Activated CD8-positive, alpha-beta T cell treated with anti-CD3 and anti-CD28 coated beads for 36 hours (primary cell): Measurements from ENCODE around the gene SDK2. TPM values are rescaled to one million over a fixed set of nuclear protein-coding genes. Genes with fewer than 3 reads are reported as not detected.
A peak's percentile ranks its signal among the peaks of the same experiment; 100 is the strongest.
"Not testable (repeated sequence)": the region's sequence is repeated elsewhere in the genome, so short reads cannot be mapped to it uniquely, and the experiment has no call there.

Experiments
- ATAC-seq: fragments of 200-7000 bp; cut with Tn5 transposase; one replicate; pipeline ENCODE4 v1.10.0; 2021; ENCODE audit warnings: mild to moderate bottlenecking, moderate library complexity
- CTCF ChIA-PET: fragments of 350-600 bp; sonication (Branson Sonifier 250); formaldehyde crosslinking; loops from one replicate; lab custom pipeline; 2021; ENCODE audit warnings: antibody characterized with exemption; lab: Charles Lee
- POLR2A ChIA-PET: fragments of 350-600 bp; sonication (Branson Sonifier 250); formaldehyde crosslinking; loops from one replicate; lab custom pipeline; 2021; ENCODE audit warnings: antibody characterized with exemption; lab: Charles Lee
- DNase-seq: peaks from one replicate; pipeline ENCODE4 v3.0.0-alpha.2; 2020
- H3K27ac Mint-ChIP-seq: one replicate; pipeline ENCODE4 v1.8.0; 2021; ENCODE audit warnings: mild to moderate bottlenecking, mixed read lengths
- H3K27me3 Mint-ChIP-seq: one replicate; pipeline ENCODE4 v1.8.0; 2021; ENCODE audit warnings: mixed read lengths
- H3K36me3 Mint-ChIP-seq: one replicate; pipeline ENCODE4 v1.8.0; 2021; ENCODE audit warnings: low read depth, mixed read lengths
- H3K4me1 Mint-ChIP-seq: one replicate; pipeline ENCODE4 v1.8.0; 2021; ENCODE audit warnings: low read depth, mixed read lengths
- H3K4me3 Mint-ChIP-seq: one replicate; pipeline ENCODE4 v1.8.0; 2021; ENCODE audit warnings: mild to moderate bottlenecking, moderate library complexity, mixed read lengths
- H3K9me3 Mint-ChIP-seq: one replicate; pipeline ENCODE4 v1.8.0; 2021; ENCODE audit warnings: mixed read lengths
- intact Hi-C: fragments of 100-400 bp; cut with micrococcal nuclease; formaldehyde crosslinking; loops from one replicate; pipeline ENCODE4 v1.10.0; 2022
- total RNA-seq, 2 experiments: library from RNA; stranded (reverse); gene quantifications; one replicate each; pipeline ENCODE4 v1.2.3, GENCODE V29; 2021
- TF ChIP-seq, protein P1 (sequence below): fragments of 200-600 bp; IDR thresholded peaks from one replicate; pipeline ENCODE4 v1.8.0; 2022; ENCODE audit warnings: antibody characterized with exemption, mild to moderate bottlenecking

The SDK2 gene
- total RNA-seq, 2 experiments from 2014 or later = 3.2 to 3.3 TPM

DNA sequence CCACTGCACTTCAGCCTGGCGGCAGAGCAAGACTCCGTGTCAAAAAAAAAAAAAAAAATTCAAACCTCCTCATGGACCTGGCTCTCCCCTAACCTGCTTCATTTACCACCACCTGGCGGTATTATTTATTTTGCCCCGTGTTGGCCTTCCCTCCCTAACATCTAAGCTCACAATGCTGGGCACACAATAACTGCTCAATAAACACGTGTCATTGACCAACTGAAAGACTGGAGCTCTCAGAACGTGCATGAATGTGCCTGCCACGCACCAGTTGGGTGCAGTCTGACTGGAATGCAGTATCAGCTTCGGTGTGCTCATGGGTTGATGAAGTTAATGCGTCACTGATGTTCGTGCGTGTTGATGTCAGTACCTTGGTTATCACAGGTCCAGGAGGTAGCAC, 268.1 kb downstream of the SDK2 start:
- intact Hi-C loops = no loop called here
- ATAC-seq (no peak), DNase-seq (no peak)
- no peaks in the 10 kb centered on the region for H3K36me3 Mint-ChIP-seq
- TF ChIP-seq, protein P1, sequence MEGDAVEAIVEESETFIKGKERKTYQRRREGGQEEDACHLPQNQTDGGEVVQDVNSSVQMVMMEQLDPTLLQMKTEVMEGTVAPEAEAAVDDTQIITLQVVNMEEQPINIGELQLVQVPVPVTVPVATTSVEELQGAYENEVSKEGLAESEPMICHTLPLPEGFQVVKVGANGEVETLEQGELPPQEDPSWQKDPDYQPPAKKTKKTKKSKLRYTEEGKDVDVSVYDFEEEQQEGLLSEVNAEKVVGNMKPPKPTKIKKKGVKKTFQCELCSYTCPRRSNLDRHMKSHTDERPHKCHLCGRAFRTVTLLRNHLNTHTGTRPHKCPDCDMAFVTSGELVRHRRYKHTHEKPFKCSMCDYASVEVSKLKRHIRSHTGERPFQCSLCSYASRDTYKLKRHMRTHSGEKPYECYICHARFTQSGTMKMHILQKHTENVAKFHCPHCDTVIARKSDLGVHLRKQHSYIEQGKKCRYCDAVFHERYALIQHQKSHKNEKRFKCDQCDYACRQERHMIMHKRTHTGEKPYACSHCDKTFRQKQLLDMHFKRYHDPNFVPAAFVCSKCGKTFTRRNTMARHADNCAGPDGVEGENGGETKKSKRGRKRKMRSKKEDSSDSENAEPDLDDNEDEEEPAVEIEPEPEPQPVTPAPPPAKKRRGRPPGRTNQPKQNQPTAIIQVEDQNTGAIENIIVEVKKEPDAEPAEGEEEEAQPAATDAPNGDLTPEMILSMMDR = no peak
- no peak overlapping the region for H3K4me3 Mint-ChIP-seq
- H3K27ac Mint-ChIP-seq = no peak overlapping the region
- H3K9me3 Mint-ChIP-seq = no peaks in the 10 kb centered on the region
- CTCF ChIA-PET = interaction anchor here (1.6 kb wide), 1 partner anchor 121 kb away, joined by 5 read pairs; no protein-coding TSS in a partner anchor
- H3K4me1 Mint-ChIP-seq = no peaks in the 10 kb centered on the region
- POLR2A ChIA-PET = no interaction called here
- H3K27me3 Mint-ChIP-seq = no peaks in the 10 kb centered on the region

DNA sequence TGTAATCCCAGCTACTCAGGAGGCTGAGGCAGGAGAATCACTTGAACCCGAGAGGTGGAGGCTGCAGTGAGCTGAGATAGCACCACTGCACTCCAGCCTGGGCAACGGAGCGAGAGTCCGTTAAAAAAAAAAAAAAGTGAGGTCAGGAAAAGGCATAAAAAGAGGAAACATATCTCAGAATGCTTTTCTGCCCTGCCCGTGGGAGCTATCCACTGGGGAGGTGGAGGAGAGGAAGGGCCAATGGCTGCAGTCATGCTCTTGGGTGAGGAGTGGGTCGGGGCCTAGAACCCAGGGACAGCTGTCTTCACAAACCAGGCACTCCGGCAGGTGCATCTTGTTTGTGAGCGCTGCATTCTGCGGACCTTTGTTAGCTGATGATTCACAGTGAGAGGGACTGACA, 272.4 kb downstream of the SDK2 start:
- Mint-ChIP-seq H3K4me3 (no peak overlapping the region), H3K9me3 (no peaks in the 10 kb centered on the region), H3K27ac (no peak overlapping the region), H3K4me1 (no peaks in the 10 kb centered on the region), H3K36me3 (no peaks in the 10 kb centered on the region), H3K27me3 (no peaks in the 10 kb centered on the region)
- POLR2A ChIA-PET = interaction anchor here (0.6 to 0.7 kb wide), 2 partner anchors 15 to 890 kb away, joined by 3 read pairs; no protein-coding TSS in a partner anchor
- CTCF ChIA-PET = interaction anchor here (1.2 to 5.9 kb wide), 7 partner anchors 14 to 813 kb away, joined by 3 to 157 read pairs (median 20); partner anchors contain the start of genes CDC42EP4 and CPSF4L
- TF ChIP-seq, protein P1 = no peak
- intact Hi-C loops = no loop called here
- no peak for DNase-seq
- no peak for ATAC-seq

DNA sequence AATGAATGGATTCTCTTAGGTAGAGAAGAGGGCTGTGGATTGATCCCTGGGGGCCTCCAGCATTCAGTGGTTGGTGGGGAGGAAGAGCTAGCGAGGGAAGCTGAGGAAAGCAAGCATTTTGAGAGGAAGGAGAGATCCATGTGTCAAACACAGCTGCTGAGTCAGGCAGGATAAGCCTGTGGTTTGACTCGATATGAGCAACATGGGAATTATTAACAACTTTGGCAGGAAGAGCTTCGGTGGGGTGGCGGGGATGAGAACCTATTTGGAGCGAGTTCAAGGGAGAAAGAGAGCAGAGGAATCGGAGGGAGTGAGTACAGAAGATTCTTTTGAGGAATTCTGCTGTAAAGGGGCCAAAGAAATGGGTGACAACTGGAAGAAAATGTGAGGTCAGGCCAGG, 273.0 kb downstream of the SDK2 start:
- Mint-ChIP-seq H3K27me3 (no peaks in the 10 kb centered on the region), H3K9me3 (no peaks in the 10 kb centered on the region), H3K27ac (no peak overlapping the region), H3K36me3 (no peaks in the 10 kb centered on the region), H3K4me3 (no peak overlapping the region), H3K4me1 (no peaks in the 10 kb centered on the region)
- DNase-seq = no peak
- no peak for ATAC-seq
- ChIA-PET CTCF (interaction anchor here (1.2 to 5.9 kb wide), 10 partner anchors 14 to 812 kb away, joined by 3 to 157 read pairs (median 14); partner anchors contain the start of genes CDC42EP4 and CPSF4L), POLR2A (interaction anchor here (0.6 to 0.7 kb wide), 2 partner anchors 16 to 115 kb away, joined by 3 read pairs; no protein-coding TSS in a partner anchor)
- intact Hi-C loops = no loop called here
- TF ChIP-seq, protein P1 = no peak

DNA sequence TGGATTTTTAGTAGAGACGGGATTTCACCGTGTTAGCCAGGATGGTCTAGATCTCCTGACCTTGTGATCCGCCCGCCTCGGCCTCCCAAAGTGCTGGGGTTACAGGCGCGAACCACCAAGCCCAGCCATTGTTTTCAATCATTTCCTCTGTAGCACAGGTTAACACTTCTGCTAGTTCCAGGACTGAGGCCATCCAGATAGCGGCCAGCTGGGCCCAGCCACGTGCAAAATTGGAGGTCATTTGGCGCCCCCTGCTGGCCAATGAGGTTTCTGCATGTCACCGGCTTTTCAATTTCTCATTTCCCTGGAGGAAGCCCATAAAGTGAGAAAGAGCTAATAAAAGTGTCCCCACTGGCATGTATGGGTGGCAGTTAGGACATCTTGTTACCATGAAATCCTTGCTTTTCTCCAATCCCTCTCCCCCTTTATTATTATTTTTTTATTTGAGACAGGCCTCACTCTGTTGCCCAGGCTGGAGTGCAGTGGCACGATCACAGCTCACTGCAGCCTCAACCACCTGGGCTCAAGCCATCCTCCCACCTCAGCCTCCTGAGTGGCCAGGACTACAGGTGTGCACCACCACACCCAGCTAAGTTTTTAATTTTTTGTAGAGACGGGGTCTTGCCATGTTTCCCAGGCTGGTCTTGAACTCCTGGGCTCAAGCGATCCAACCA, 274.3 kb downstream of the SDK2 start:
- TF ChIP-seq, protein P1 = peak; percentile 96
- ChIA-PET POLR2A (interaction anchor here (1.1 kb wide), 1 partner anchor 59 kb away, joined by 3 read pairs; no protein-coding TSS in a partner anchor), CTCF (interaction anchor here (0.6 to 5.9 kb wide), 61 partner anchors 9 to 813 kb away, joined by 3 to 157 read pairs (median 5); partner anchors contain the start of genes CDC42EP4 and CPSF4L)
- not testable (repeated sequence) for H3K27me3 Mint-ChIP-seq, H3K27ac Mint-ChIP-seq, H3K4me3 Mint-ChIP-seq, H3K36me3 Mint-ChIP-seq, H3K4me1 Mint-ChIP-seq, H3K9me3 Mint-ChIP-seq
- peak; percentile 85 for ATAC-seq
- intact Hi-C loops = loop anchor here (1.0 to 10.0 kb wide), 2 partner anchors 114 to 385 kb away; no protein-coding TSS in a partner anchor
- DNase-seq = peak; percentile 87

DNA sequence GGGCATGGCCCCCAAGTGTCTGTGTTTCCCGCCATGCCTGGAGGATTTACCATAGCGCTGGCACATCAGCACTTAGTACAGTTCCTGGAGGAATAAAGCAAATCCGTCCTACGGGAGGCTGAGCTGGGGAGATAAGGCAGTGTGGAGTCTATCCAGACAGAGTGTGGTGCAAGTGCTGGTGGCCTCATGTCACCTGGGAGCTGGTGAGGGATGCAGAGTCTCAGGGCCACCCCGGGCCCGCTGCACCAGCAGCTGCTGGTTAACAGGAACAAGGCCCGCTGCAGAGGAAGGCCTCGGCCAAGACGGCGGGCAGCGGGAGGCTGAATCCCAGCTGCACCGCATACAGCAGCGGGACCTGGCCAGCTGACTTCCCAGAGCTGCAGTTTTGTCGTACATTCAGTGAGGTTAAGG, 275.1 kb downstream of the SDK2 start:
- CTCF ChIA-PET = interaction anchor here (1.0 to 5.9 kb wide), 15 partner anchors 58 to 812 kb away, joined by 3 to 157 read pairs (median 11); partner anchors contain the start of genes CDC42EP4 and CPSF4L
- TF ChIP-seq, protein P1 = no peak
- H3K27ac Mint-ChIP-seq = no peak overlapping the region
- intact Hi-C loops = loop anchor here (10.0 kb wide), 1 partner anchor 384 kb away; no protein-coding TSS in a partner anchor
- POLR2A ChIA-PET = interaction anchor here (0.5 kb wide), 1 partner anchor 12 kb away, joined by 3 read pairs; no protein-coding TSS in a partner anchor
- no peak for ATAC-seq
- H3K4me3 Mint-ChIP-seq = no peak overlapping the region
- H3K27me3 Mint-ChIP-seq = no peaks in the 10 kb centered on the region
- H3K36me3 Mint-ChIP-seq = no peaks in the 10 kb centered on the region
- no peaks in the 10 kb centered on the region for H3K9me3 Mint-ChIP-seq
- H3K4me1 Mint-ChIP-seq = no peaks in the 10 kb centered on the region
- DNase-seq = no peak
